DMS 273 (cell line): ENCODE results near the gene SYCP2L.
"Not testable (repeated sequence)": the region's sequence is repeated elsewhere in the genome, so short reads cannot be mapped to it uniquely, and the experiment has no call there.

Experiments
- DNase-seq: peaks from one replicate; lab custom pipeline; 2025; ENCODE audit not compliant: unreplicated experiment; lab: John Stamatoyannopoulos, UW

Gene SYCP2L

GRCh38 chr6:10886691-10887502 lies at the start of gene SYCP2L:
Gene SYCP2L, plus strand, starts transcription at chr6:10887052. Its CDS starts 75 bp downstream, at chr6:10887127.
- peak; percentile 80 for DNase-seq

DNA sequence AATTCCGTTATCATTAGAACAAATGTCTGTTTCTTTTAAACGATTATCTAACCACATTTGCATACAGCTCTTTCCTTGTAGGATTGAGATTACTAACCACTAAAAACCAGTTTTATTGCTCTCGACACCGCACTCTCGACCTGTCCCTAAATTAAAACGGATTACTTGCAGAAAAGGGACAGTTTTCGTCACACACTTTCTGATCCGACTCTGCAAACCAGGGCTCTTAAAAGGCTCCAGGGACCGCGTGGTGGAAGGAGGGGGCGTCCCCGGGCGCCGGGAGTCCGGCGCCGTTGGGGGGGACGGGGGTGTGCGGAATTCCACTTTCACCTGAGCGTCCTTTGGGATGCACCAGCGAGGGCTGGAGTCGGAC lies 49.2 kb upstream of the SYCP2L start:
- DNase-seq: no peak

- peak; percentile 94 for DNase-seq
Observed at GRCh38 chr6:10837995-10838793, 48.7 kb upstream of the SYCP2L start, which contains the start of gene MAK. Gene MAK, minus strand, starts transcription at chr6:10838539. Its CDS starts 7,891 bp downstream, at chr6:10830648.

- DNase-seq: no peak
Observed at GRCh38 chr6:10838794-10839333, 48.0 kb upstream of the SYCP2L start.

DNA sequence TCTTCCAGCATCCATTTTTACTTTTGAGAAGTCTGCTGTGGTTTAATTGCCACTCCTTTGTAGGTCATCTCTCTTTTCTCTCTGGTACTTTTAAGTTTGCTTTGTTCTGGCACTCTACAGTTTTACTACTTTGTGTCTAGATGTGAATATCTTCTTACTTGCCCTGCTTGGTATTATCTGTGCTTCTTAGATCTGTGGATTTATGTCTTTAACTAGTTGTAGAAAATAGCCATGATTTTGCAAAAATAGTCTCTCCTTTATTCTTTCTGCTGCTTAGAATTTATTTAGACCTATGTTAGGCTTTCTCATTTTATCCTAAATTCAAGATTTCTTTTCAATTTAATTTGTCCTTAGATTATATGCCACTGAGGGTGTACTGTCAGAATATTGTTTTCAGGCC lies 43.3 kb upstream of the SYCP2L start:
- no peak for DNase-seq

GRCh38 chr6:10847684-10848083 lies 39.2 kb upstream of the SYCP2L start:
- DNase-seq: no peak

DNA sequence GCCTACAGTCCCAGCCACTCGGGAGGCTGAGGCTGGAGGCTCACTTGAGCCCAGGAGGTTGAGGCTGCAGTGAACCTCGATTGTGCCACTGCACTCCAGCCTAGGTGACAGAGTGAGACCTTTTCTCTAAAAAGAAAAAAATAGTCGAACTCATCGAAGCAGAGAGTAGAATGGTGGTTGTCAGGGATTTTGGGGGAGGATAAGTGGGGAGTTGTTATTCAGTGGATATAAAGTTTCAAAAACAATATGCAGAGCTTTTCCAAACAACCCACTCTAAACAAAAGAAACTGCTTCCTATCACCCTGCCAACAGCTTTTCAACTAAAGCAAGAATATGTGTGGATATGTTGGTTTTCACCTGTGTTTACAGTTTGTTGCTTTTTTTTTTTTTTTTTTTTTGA lies 37.0 kb upstream of the SYCP2L start:
- no peak for DNase-seq

GRCh38 chr6:10850728-10851127 lies 36.1 kb upstream of the SYCP2L start:
- DNase-seq: no peak

GRCh38 chr6:10852361-10852960 lies 34.4 kb upstream of the SYCP2L start:
- no peak for DNase-seq

DNA sequence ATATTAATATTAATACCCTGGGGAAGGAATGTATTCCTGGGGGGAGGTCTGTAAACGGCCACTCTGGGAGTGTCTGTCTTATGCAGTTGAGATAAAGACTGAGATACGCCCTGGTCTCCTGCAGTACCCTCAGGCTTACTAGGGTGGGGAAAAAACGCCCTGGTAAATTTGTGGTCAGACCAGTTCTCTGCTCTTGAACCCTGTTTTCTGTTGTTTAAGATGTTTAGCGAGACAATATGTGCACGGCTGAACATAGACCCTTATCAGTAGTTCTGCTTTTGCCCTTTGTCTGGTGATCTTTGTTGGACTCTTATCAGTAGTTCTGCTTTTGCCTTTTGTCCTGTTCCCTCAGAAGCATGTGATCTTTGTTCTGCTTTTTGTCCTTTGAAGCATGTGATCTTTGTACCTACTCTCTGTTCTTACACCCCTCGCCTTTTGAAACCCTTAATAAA lies 33.0 kb upstream of the SYCP2L start:
- not testable (repeated sequence) for DNase-seq

GRCh38 chr6:10854922-10855632 lies 31.8 kb upstream of the SYCP2L start:
- DNase-seq: no peak

DNA sequence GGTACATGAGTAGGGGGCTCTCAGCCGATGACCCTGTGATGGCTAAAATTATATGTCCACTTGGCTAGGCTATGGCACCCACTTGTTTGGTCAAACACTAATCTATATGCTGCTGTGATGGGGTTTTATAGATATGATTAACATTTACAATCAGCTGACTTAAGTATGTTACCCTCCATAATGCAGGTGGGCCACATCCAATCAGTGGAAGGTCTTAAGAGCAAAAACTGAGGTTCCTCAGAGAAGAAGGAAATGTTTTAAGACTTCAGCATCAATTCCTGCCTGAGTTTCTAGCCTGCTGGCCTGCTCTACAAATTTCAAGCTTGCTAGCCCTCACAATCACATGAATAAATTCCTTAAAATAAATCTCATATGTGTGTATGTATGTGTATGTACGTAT lies 29.6 kb upstream of the SYCP2L start:
- no peak for DNase-seq

DNA sequence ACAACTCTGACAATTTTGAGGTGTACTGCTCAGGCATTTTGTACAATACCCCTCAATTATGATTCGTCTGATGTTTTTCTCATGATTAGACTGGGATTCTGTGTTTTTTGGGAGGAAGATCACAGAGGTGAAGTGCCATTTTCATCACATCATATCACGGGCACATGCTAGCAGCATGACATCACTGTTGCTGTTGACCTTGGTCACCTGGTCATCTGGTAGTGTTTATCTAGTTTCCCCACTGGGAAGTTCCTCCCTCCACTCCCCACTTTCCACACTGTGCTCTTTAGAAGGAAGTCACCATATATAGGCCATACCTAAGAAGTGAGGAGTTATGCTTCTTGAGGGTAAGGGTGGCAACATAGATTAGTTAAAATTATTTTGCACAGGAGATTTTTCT lies 25.8 kb upstream of the SYCP2L start:
- no peak for DNase-seq

GRCh38 chr6:10862361-10862760 lies 24.5 kb upstream of the SYCP2L start:
- DNase-seq: no peak

GRCh38 chr6:10863031-10863430 lies 23.8 kb upstream of the SYCP2L start:
- DNase-seq: not testable (repeated sequence)

GRCh38 chr6:10866709-10867108 lies 20.1 kb upstream of the SYCP2L start:
- not testable (repeated sequence) for DNase-seq

DNA sequence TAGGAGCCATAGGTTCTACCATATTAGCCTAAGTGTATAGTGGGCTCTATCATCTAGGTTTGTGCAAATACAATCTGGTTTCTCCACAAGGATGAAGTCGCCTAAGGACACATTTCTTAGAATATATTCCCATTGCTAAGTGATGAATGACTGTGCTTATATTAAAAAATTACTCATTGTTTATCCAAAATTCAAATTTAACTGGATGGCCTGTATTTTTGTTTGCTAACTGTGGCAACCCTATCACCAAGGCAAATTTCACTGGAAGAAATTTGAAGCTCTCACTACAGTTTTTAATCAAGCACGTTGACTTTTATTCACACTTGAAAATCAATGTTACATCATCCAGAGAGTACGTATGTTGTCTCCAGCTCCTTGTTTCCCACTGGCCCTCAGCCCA lies 18.9 kb upstream of the SYCP2L start:
- no peak for DNase-seq

- no peak for DNase-seq
Observed at GRCh38 chr6:10873374-10873773, 13.5 kb upstream of the SYCP2L start.

GRCh38 chr6:10874207-10874606 lies 12.6 kb upstream of the SYCP2L start:
- DNase-seq: no peak

- no peak for DNase-seq
Observed at GRCh38 chr6:10875026-10875425, 11.8 kb upstream of the SYCP2L start.

DNA sequence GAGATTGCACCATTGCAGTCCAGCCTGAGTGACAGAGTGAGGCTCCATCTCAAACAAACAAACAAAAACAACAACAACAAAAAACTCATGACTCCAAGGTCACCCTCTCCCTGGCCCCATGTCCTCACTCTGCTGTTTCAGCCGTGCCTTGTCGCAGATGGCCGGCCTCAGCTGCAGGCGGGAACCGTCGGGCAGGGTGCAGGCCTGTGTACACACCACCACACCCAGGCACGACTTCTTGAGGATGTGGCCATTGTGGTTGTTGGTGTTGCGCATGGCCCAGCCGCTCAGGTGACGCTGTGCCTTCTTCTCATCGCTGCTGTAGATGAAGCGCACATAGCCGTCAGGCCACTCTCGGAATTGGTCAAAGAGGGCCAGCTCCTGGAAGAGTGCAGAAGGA lies 9.8 kb upstream of the SYCP2L start:
- DNase-seq: no peak
